Stimulated activated CD4-positive, alpha-beta T cell treated with anti-CD3 and anti-CD28 coated beads, Interleukin-12 subunit alpha, Interleukin-12 subunit beta, amount 100 ng/mL, for 4 hours (primary cell): ENCODE results near the gene CCL4L2.
"Not testable (repeated sequence)": the region's sequence is repeated elsewhere in the genome, so short reads cannot be mapped to it uniquely, and the experiment has no call there.

Source experiments
- DNase-seq: peaks from one replicate; pipeline ENCODE4 v3.0.0-alpha.2; 2020

CCL4L2 gene

GRCh38 chr17:36195434-36196130 is 15.3 kb upstream of the CCL4L2 start:
- DNase-seq, result no peak

- DNase-seq, result no peak
Observed at GRCh38 chr17:36196131-36196486, 14.8 kb upstream of the CCL4L2 start.

GRCh38 chr17:36197387-36197703 is 13.5 kb upstream of the CCL4L2 start:
- DNase-seq, result no peak

GRCh38 chr17:36198831-36199465 is 11.9 kb upstream of the CCL4L2 start:
- no peak for DNase-seq

DNA sequence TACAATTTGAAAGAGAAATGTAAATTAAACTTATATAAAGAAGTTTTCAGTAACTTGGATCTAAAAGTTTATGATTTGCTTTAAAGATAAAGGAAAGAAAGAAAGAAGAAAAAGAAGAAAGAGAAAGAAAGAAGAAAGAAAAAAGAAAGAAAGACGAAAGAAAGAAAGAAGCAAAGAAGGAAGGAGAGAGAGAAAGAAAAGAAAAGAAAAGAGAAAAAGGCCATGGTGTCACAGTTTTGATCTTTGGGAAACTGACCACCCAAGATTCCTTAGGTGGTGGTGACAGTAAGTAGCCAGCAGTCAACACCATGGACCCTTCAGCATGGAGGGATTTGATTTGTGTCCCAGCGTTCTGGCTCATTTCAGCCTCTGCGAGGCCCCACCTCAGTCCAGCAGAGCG is 9.8 kb upstream of the CCL4L2 start:
- not testable (repeated sequence) for DNase-seq

DNA sequence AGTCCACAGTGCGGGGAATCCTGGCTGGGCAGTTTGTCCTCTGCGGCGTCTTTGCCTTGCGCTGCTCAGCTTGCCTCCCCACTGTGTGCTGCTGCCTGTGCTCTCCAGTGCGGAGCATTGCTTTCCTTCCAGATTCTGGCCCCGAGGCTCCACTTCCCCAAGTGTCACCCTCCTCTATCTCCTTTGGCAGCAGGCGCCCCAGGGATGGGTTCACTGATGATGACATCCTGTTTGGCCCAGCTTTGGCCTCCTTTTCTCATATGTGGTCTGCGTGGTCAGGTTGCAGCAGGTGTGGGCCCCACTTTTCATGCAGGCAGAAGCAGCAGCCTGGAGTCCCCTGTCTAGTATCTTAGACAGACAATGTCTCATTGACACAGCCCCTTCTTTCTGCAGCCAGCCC is 9.4 kb upstream of the CCL4L2 start:
- DNase-seq, result not testable (repeated sequence)

GRCh38 chr17:36203335-36203734 is 7.5 kb upstream of the CCL4L2 start:
- DNase-seq, result no peak

DNA sequence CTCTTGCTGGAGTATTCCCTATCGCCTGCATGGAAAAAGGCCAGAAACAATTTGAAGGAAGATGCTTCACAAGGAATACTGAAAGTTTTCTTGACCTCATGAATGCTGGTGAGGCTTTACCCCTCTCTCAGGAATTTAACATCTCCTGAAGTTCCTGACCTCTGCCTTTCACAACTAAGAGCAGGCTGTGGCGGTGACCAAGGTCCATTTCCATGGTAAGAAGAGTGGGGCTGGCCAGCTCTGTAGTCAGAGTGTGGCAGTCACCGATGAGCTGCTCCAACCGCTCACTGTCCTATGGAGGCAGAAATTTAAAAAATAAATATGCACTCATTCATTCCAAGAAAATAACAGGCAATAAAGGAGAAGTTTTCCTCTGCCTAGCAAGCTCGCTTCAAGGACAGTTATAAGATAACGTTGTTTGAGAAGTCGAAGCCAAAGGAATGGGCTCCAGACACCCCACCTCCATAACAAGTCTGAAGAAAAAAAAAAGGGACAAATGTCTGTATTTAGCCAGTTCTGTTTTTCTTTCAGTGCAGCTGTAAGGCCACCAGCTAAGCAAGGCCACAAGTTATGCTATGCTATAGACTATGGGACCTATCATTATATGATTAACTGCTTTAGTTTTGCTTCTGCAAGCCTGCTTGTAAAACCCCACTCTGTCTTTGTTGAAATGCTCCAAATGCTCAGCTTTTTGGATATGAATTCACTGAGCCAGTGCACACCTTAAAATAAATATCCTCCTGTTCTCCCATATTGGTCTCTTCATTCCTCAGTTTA is 6.0 kb upstream of the CCL4L2 start:
- no peak for DNase-seq

DNA sequence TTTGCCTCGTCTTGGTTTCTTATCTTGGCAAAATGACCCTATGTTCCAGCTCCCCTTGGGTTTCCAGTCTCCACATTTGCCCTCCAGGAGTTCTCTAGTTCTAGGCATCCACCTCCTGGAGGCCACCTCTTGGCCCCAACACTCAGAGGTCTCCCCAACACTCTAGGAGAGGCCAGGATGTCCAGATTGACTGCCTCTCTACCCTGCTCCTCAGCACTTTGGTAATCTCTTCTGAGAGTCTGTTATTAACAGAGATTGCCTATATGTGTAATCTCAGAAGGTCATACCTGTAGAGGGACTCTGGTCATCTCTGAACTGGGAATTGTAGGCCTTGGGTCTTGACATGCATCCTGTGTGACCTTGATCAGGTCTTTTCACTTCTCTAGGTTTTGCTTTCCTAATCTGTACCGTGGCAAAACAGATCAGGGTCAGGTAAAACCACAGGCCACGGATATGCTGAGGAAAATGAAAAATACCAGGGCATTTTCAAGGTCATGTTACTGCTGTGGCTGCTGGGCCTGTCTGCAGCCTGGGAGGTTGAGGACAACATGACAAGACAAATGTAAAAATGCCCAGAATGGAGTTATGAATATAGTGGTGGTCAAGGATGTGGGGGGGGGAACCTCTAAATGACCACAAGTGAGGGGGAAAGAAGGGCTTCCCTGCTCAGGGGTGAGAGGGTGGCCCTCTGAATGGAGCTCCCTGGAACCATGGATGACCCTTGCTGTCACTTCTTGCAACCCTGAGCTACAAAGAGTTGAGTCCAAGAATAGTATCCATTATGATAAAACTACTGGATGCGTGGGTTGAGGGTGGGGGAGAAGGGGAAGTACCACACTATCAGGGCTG is 5.0 kb upstream of the CCL4L2 start:
- no peak for DNase-seq

DNA sequence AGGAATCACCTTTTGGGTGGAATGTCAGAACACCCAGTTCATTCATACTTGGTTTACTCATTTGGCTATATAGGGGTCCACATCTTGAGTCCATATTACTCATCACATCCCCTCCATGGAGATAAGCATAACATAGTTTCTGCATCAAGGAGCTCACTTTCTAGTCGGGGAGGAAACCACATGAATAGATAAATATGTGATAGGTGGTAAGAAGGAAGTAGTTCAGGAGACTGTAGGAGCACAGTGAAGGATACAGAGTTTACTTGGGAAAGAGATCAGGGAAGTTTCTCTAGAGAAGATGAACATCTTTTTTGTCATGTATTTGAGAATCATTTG is 4.4 kb upstream of the CCL4L2 start:
- not testable (repeated sequence) for DNase-seq

DNA sequence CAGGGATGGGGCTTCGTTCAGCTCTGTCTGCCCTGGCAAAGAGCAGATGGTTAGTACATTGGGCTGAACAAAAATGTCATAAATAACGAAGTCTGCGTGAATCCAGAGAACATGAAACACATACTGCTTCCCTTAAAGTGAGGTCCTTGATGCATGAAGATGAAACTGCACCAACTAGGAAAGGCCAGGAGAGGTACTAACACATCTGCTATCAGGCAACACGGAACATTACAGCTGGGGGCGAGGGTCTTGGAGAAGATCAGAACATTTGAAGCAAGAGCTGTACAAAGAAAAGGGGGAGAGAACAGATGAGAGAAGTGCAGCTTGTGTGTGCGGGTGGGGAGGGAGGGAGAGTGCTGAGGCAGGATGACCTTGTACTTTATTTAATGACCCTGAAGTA is 3.5 kb upstream of the CCL4L2 start:
- DNase-seq, result not testable (repeated sequence)

DNA sequence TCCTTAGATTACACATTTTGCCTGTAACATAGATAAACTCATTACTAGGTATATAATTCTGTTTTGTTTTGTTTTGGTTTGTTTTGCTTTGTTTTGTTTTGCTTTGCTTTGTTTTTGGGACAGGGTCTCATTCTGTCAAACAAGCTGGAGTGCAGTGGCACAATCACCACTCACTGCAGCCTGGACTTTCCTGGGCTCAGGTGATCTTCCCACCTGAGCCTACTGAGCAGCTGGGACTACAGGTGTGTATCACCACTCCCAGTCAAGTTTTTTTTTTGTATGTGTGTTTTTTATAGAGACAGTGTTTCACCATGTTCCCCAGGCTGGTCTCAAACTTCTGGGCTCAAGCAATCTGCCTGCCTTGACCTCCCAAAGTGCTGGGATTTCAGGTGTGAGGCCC is 1.3 kb upstream of the CCL4L2 start:
- DNase-seq, result no peak

- not testable (repeated sequence) for DNase-seq
Observed at GRCh38 chr17:36211484-36212271, 815 bp downstream of the CCL4L2 start.

GRCh38 chr17:36212272-36212605 is 1.4 kb downstream of the CCL4L2 start:
- no peak for DNase-seq

DNA sequence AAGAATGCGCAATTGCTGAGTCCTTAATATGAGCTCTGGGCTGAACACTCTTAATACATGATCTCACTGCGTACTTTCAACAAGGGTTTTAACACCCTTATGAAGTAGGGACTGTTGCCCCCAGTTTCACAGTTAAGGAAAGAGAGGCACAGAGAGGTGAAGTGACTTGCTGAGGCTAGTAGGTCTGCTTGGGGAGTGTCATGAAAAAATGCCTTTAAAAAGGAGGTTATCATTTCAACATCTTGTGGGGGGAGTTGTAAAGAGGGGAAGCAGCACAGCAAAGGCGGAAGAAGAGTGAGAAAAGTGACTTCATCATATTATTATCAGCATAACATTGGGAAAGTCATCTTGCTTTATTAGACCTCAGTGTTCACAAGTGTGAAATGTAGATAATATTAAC is 2.1 kb downstream of the CCL4L2 start:
- no peak for DNase-seq

GRCh38 chr17:36213695-36214094 is 2.8 kb downstream of the CCL4L2 start:
- DNase-seq, result no peak

GRCh38 chr17:36214918-36215317 is 4.1 kb downstream of the CCL4L2 start:
- no peak for DNase-seq

DNA sequence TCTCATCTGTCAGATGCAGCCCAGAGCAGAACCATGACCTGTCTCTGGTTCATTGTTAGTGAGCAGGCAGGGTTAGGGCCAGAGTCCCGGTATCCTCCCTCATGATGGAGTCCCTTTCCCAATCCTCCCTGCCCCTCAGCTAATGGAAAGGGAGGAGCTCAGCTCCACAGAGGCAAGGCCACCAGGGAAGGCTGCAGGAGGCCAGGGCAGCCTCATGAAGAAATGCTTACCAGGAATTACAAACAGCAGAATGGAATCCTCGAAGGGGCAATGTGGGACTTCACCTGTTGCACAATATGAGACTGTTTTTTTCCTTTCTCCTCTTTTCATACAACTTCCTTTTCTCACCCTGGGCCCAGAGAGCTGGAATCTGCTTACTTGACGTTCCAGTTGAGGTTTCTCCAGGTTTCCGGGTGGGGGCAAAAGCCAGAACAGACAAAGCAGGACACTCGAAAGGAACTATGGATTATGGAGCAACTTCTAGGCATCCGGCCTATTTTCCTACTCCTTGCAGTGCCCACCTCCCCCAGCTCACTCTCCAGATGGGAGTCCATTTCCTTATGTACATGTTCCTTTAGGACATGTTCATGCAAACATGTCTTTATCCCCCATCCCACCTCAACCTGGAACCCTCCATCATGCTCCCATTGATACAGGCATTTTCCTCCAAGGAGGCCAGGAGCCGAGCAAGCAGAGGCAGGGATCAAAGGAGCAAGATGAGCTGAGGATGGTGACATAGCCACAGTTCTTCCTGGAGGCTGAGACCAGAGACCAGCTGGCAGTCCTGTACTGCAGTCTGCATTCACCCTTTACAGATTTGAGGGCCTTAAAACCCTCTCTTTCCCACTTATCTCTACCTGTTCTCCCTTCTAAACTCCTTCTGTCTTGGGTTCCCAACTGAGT is 4.8 kb downstream of the CCL4L2 start:
- not testable (repeated sequence) for DNase-seq

DNA sequence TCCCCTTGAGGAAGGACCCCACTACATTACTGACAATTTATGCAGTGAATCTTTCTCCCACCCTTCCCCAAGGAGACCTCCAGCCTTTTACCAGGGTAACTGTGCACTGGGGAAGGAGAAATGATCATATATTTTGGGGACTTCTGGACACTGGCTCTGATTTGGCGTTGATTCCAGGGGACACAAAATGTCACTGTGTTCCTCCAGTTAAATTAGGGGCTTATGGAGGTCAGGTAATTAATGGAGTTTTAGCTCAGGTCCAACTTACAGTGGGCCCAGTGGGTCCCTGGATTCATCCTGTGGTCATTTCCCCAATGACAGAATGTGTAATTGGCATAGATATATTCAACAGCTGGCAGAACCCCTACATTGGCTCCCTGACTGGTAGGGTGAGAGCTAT is 8.7 kb downstream of the CCL4L2 start:
- not testable (repeated sequence) for DNase-seq

DNA sequence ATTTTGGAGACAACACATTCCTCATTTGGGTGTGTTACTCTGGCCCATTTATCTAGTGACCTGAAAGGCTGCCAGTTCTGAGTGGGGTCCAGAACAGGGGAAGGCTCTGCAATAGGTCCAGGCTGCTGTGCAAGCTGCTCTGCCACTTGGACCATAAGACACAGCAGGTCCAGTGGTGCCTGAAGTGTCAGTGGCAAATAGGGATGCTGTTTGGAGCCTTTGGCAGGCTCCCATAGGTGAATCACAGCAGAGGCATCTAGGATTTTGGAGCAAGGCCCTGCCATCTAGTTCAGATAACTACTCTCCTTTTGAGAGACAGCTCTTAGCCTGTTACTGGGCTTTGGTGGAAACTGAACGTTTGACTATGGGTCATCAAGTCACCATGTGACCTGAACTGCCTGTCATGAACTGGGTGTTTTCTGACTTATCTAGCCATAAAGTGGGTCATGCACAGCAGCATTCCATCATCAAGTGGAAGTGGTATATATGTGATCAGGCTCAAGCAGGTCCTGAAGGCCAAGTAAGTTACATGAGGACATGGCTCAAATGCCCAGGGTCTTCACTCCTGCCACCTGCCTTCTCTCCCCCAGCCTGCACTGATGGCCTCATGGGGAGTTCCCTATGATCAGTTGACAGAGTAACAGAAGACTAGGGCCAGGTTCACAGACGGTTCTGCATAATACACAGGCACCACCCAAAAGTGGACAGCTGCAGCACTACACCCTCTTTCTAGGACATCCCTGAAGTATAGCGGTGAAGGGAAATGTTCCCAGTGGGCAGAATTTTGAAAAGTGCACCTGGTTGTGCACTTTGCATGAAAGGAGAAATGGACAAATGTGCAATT is 10.1 kb downstream of the CCL4L2 start:
- not testable (repeated sequence) for DNase-seq
